Esophagus squamous epithelium (tissue), 5 donors: Measurements from ENCODE around the gene PDCD4. TPM values are rescaled to one million over a fixed set of nuclear protein-coding genes. Genes with fewer than 3 reads are reported as not detected.

Source experiments
- DNase-seq: peaks from one replicate; lab custom pipeline; 2025; lab: John Stamatoyannopoulos, UW
- H3K27ac ChIP-seq, 4 donors: fragments of 200-600 bp; sonication (generic); one replicate each; pipeline ENCODE4 v1.5.1; 2016 to 2019; ENCODE audit warnings: mild to moderate bottlenecking in 1 of 4
- H3K27me3 ChIP-seq, 4 donors: fragments of 200-600 bp; sonication (generic); 1 replicate in 3 of 4; 2 replicates in 1 of 4; pipeline versions ENCODE4 v1.5.1 to v1.6.0; 2017 to 2021; ENCODE audit warnings: antibody characterized with exemption in 1 of 4
- H3K36me3 ChIP-seq, 3 donors: fragments of 200-600 bp; sonication (generic); one replicate each; pipeline ENCODE4 v1.5.1; 2016 to 2019
- H3K4me1 ChIP-seq, 3 donors: fragments of 200-600 bp; sonication (generic); one replicate each; pipeline ENCODE4 v1.5.1; 2017 to 2019
- H3K4me3 ChIP-seq, 4 donors: fragments of 200-600 bp; sonication (generic); 1 replicate in 3 of 4; 2 replicates in 1 of 4; pipeline ENCODE4 v1.5.1; 2016 to 2019; ENCODE audit warnings: mild to moderate bottlenecking in 2 of 4, moderate library complexity in 1 of 4
- H3K9me3 ChIP-seq, 3 donors: fragments of 200-600 bp; sonication (generic); one replicate each; pipeline ENCODE4 v1.5.1; 2016 to 2019
- CTCF ChIP-seq, 6 experiments: fragments of 450-650 bp in 4 of 6; fragments of 200-600 bp in 2 of 6; sonication (generic) in 2 of 6; IDR thresholded peaks; one replicate each; pipeline ENCODE4 v1.5.1; 2016 to 2019; ENCODE audit warnings: antibody characterized with exemption in 6 of 6, mild to moderate bottlenecking in 4 of 6, moderate library complexity in 4 of 6
- POLR2A ChIP-seq, 4 donors: fragments of 450-650 bp; IDR thresholded peaks; one replicate each; pipeline ENCODE4 v1.6.1; 2017; ENCODE audit warnings: antibody characterized with exemption in 4 of 4, mild to moderate bottlenecking in 4 of 4, moderate library complexity in 3 of 4
- WGBS, 2 donors: methylation state at CpG; one replicate each; pipeline ENCODE4 v1.1.5; 2018; 5-methylcytosine and 5-hydroxymethylcytosine counted together
- intact Hi-C: fragments of 100-400 bp; cut with DNase I; formaldehyde crosslinking; loops from one replicate; pipeline ENCODE4 v1.15.0; 2022
- total RNA-seq, 4 donors: library from RNA; depleted of rRNA; stranded (reverse); fragments of >200 nt; gene quantifications; one replicate each; pipeline ENCODE4 v1.1.0, GENCODE V29; 2016
- donor health status: DM: yes; HTN: yes; CAD: no.

PDCD4 gene
- total RNA-seq, 4 donors from 2014 or later, result 68.3 to 299 (median 171) TPM

DNA sequence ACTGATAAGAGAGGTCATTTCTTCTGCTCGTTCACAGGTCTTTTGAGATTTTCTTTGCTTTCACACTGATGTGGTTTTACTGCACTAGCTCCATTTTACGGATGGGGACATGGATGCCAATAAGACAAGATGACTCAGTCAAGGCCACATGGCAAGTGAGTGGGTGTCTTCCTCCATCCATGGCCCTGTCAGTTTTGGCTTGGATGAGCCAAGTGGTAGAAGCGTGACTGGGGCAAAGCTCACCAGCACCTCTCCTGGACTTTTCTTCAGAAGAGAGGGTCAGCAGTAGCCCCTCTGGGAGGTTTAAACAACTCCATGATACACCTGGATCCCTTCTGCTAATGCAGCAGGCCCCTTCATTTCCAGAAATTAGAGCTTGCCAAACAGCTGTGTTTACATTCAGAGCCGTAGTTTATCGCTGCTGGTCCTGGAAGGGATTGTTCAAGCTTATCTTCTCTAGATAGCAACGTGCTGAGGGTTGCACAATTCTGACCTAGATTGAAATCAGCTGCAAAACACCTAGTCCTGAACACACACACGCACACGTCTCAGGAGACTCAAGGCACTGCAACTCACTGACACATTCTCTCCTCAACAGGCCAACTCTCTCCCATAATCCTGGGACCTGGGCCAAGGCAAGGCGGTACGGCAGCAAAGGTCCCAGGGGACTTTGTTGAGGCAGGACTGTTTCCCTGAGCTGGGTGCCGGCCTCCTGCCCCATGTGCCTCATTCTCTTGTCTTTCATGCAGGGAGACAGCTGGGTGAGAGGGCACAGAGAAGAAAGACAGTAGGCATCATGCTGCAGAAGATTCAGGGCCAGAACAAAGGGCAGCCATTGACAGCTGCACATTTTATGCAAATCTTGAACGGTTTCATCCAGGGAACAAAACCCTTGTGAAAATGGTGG, 14.2 kb upstream of the PDCD4 start:
- no peaks in the 10 kb centered on the region for H3K36me3 ChIP-seq
- peaks cover 45 to 64% (median 53%) of the 10 kb centered on the region in 3 donors for H3K4me1 ChIP-seq
- no peaks in the 10 kb centered on the region for H3K27me3 ChIP-seq
- no peak overlapping the region for H3K4me3 ChIP-seq
- H3K9me3 ChIP-seq, result no peaks in the 10 kb centered on the region
- no peak for DNase-seq
- peak in 1 of 4 donors; percentile 13 for TF ChIP-seq POLR2A (IDR thresholded peaks at IDR 0.05)
- peak in 1 of 6 experiments; percentile 10 for TF ChIP-seq CTCF (IDR thresholded peaks at IDR 0.05)
- 45 to 63% methylated on average over 4 to 5 of the region's 12 CpGs for WGBS, 2 donors
- H3K27ac ChIP-seq, result peak overlapping the region; percentile 37 to 100 (median 87)
- intact Hi-C loops, result no loop called here

- no peak for DNase-seq
- H3K27me3 ChIP-seq, result no peaks in the 10 kb centered on the region
- H3K4me1 ChIP-seq, result peaks cover 49 to 64% (median 49%) of the 10 kb centered on the region in 3 donors
- H3K9me3 ChIP-seq, result no peaks in the 10 kb centered on the region
- intact Hi-C loops, result no loop called here
- 29 to 60% methylated on average over 1 of the region's 1 CpG for WGBS, 2 donors
- H3K27ac ChIP-seq, result peak overlapping the region; percentile 74 to 100 (median 95)
- TF ChIP-seq CTCF (IDR thresholded peaks at IDR 0.05) (no peak), POLR2A (IDR thresholded peaks at IDR 0.05) (no peak)
- H3K36me3 ChIP-seq, result no peaks in the 10 kb centered on the region
- no peak overlapping the region for H3K4me3 ChIP-seq
These were observed 13.3 kb upstream of the PDCD4 start for GRCh38 chr10:110858297-110858934.

- 50 to 63% methylated on average over 4 of the region's 6 CpGs for WGBS, 2 donors
- Histone ChIP-seq H3K27ac (peak overlapping the region; percentile 82 to 100 (median 95)), H3K36me3 (no peaks in the 10 kb centered on the region), H3K9me3 (no peaks in the 10 kb centered on the region), H3K27me3 (no peaks in the 10 kb centered on the region), H3K4me1 (peaks cover 57 to 74% (median 59%) of the 10 kb centered on the region in 3 donors), H3K4me3 (no peak overlapping the region)
- intact Hi-C loops, result no loop called here
- TF ChIP-seq CTCF (IDR thresholded peaks at IDR 0.05) (no peak), POLR2A (IDR thresholded peaks at IDR 0.05) (no peak)
- DNase-seq, result no peak
These were observed 12.3 kb upstream of the PDCD4 start for GRCh38 chr10:110859206-110859972.

DNA sequence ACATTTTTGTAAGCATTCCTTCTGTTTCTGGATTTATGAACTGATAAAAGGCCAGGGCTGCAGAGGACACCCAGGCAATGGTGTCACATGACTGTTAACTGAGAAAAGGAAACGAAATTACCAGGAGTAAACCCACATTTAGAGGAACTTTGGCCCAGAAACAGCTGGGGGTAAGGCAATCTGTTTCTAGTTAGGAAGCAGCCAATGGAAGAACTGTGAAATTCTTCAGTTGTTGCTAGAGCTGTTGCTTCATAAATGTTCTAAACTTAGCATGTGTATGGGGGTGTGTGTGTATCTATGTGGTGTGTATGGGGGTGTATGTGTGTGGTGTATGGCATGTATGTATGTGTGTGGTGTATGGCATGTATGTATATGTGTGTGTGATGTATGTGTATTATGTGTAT, 11.8 kb upstream of the PDCD4 start:
- peaks cover 63 to 80% (median 65%) of the 10 kb centered on the region in 3 donors for H3K4me1 ChIP-seq
- no peak overlapping the region for H3K4me3 ChIP-seq
- no peaks in the 10 kb centered on the region for H3K36me3 ChIP-seq
- no peak for DNase-seq
- no peaks in the 10 kb centered on the region for H3K27me3 ChIP-seq
- 29 to 40% methylated on average over 1 of the region's 1 CpG for WGBS, 2 donors
- intact Hi-C loops, result no loop called here
- H3K9me3 ChIP-seq, result no peaks in the 10 kb centered on the region
- no peak for TF ChIP-seq POLR2A (IDR thresholded peaks at IDR 0.05)
- no peak for TF ChIP-seq CTCF (IDR thresholded peaks at IDR 0.05)
- peak overlapping the region; percentile 82 to 100 (median 95) for H3K27ac ChIP-seq
